ENCODE measurements around the gene GSTCD.

GRCh38 chr4:105840426-105841174 is 132.0 kb downstream of the GSTCD start:
- TF ChIP-seq POLR2A (IDR thresholded peaks at IDR 0.05; ENCODE audit: low read depth, low read length) (no peak), CTCF (conservative IDR thresholded peaks at IDR 0.05; ENCODE audit: low read depth, low read length) (no peak), CEBPB (IDR thresholded peaks at IDR 0.05; ENCODE audit: low read depth, low read length) (no peak), RAD21 (IDR thresholded peaks at IDR 0.05; ENCODE audit: low read length) (no peak), RFX5 (IDR thresholded peaks at IDR 0.05; ENCODE audit: low read depth, low read length) (no peak), MXI1 (IDR thresholded peaks at IDR 0.05; ENCODE audit: borderline replicate concordance, low read depth, low read length) (no peak), SMC3 (IDR thresholded peaks at IDR 0.05; ENCODE audit: low read depth, low read length) (no peak), NFE2L2 (IDR thresholded peaks at IDR 0.05; ENCODE audit: low read depth, low read length) (no peak), RCOR1 (IDR thresholded peaks at IDR 0.05; ENCODE audit: insufficient replicate concordance, low read length) (no peak), MAFK (IDR thresholded peaks at IDR 0.05; ENCODE audit: low read depth, low read length) (no peak)

Measured in IMR-90 (cell line).